Right lobe of liver (tissue), 4 donors: ENCODE results near the gene ACVR2B.
"Not testable (repeated sequence)": the region's sequence is repeated elsewhere in the genome, so short reads cannot be mapped to it uniquely, and the experiment has no call there.

ENCODE experiments used
- POLR2A ChIP-seq: fragments of 450-650 bp; IDR thresholded peaks from one replicate; pipeline ENCODE4 v1.6.1; 2017; ENCODE audit warnings: antibody characterized with exemption, mild to moderate bottlenecking
- TF ChIP-seq, protein P1 (sequence below), 4 donors: fragments of 200-600 bp in 3 of 4; fragments of 450-650 bp in 1 of 4; IDR thresholded peaks; one replicate each; pipeline versions ENCODE4 v1.5.1 to v1.8.0; 2016 to 2022; ENCODE audit warnings: antibody characterized with exemption in 4 of 4, mild to moderate bottlenecking in 2 of 4
- donor health status: DM: no; HTN: no; CAD: no.
- donor health status: DM: no; HTN: no; CAD: no.
- donor health status: DM: no; HTN: yes; CAD: no.

GRCh38 chr3:38420758-38421157, 32.9 kb upstream of the ACVR2B start:
- TF ChIP-seq, protein P1, sequence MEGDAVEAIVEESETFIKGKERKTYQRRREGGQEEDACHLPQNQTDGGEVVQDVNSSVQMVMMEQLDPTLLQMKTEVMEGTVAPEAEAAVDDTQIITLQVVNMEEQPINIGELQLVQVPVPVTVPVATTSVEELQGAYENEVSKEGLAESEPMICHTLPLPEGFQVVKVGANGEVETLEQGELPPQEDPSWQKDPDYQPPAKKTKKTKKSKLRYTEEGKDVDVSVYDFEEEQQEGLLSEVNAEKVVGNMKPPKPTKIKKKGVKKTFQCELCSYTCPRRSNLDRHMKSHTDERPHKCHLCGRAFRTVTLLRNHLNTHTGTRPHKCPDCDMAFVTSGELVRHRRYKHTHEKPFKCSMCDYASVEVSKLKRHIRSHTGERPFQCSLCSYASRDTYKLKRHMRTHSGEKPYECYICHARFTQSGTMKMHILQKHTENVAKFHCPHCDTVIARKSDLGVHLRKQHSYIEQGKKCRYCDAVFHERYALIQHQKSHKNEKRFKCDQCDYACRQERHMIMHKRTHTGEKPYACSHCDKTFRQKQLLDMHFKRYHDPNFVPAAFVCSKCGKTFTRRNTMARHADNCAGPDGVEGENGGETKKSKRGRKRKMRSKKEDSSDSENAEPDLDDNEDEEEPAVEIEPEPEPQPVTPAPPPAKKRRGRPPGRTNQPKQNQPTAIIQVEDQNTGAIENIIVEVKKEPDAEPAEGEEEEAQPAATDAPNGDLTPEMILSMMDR (IDR thresholded peaks at IDR 0.05), result not testable (repeated sequence)
- TF ChIP-seq POLR2A, result not testable (repeated sequence)
